K562 (cell line): ENCODE data around the gene ZC3H6. TPM values are rescaled to one million over a fixed set of nuclear protein-coding genes. Genes with fewer than 3 reads are reported as not detected.

Source experiments
- ATAC-seq: fragments of 200-7000 bp; cut with Tn5 transposase; 3 replicates; pipeline ENCODE4 v1.9.1; 2020; ENCODE audit warnings: moderate library complexity
- BruUV-seq: library from RNA; stranded (reverse); fragments of 400-500 nt; replicated peaks from 2 replicates; lab custom pipeline; 2021; lab: Mats Ljungman, UMichigan
- CTCF ChIA-PET: fragments of 300-600 bp; formaldehyde crosslinking; extraction: SDS; loops from one replicate; lab custom pipeline; 2021; ENCODE audit warnings: low intra/inter-chr PET ratio; lab: Yijun Ruan, JAX
- POLR2A ChIA-PET: fragments of 300-600, 350-650 bp; sonication (Branson Sonifier 250); formaldehyde crosslinking; extraction: SDS; loops from one replicate; lab custom pipeline; 2021; ENCODE audit warnings: antibody characterized with exemption, inconsistent platforms; lab: Yijun Ruan, JAX
- DNase-seq, 4 experiments: peaks; one replicate each; pipeline versions ENCODE4 v3.0.0 to v3.0.0-alpha.2; 2011 to 2018; ENCODE audit warnings: low spot score in 3 of 4, mixed read lengths in 3 of 4; ENCODE audit errors: extremely low read depth in 1 of 4
- FAIRE-seq: peaks from 2 replicates; lab custom pipeline; 2011; peaks lifted over from hg19 to GRCh38; lab: Jason Lieb, UNC
- H2AFZ ChIP-seq: 2 replicates; pipeline ENCODE4 v1.6.0; 2011; ENCODE audit warnings: low read depth, low read length, control low read depth, inconsistent platforms
- H3K27ac ChIP-seq: fragments of 200-600 bp; 3 replicates; pipeline ENCODE4 v1.8.0; 2011; ENCODE audit warnings: low read depth, mild to moderate bottlenecking, control low read depth, inconsistent platforms, low read length, moderate library complexity, mixed read lengths; ENCODE audit errors: extremely low read depth
- H3K27me3 ChIP-seq, 2 experiments: fragments of 300-600 bp in 1 of 2; 2 replicates in 1 of 2; 3 replicates in 1 of 2; pipeline versions ENCODE4 v1.6.0 to v1.8.0; 2011; ENCODE audit warnings: inconsistent platforms in 2 of 2, low read length in 2 of 2, mild to moderate bottlenecking in 1 of 2, mixed read lengths in 1 of 2, moderate library complexity in 1 of 2; ENCODE audit not compliant: control insufficient read depth in 2 of 2, insufficient read depth in 2 of 2
- H3K36me3 ChIP-seq: fragments of 300-600 bp; 3 replicates; pipeline ENCODE4 v1.8.0; 2011; ENCODE audit warnings: mild to moderate bottlenecking, low read length, inconsistent platforms; ENCODE audit not compliant: control insufficient read depth, insufficient read depth
- H3K4me1 ChIP-seq, 2 experiments: fragments of 200-600 bp in 1 of 2; replicated peaks in 1 of 2; 2 replicates in 1 of 2; 3 replicates in 1 of 2; pipeline versions ENCODE4 v1.5.1 to v1.8.0; 2011; ENCODE audit warnings: inconsistent platforms in 2 of 2, low read length in 2 of 2, mild to moderate bottlenecking in 1 of 2, mixed read lengths in 1 of 2, moderate library complexity in 1 of 2; ENCODE audit not compliant: control insufficient read depth in 2 of 2, insufficient read depth in 2 of 2
- H3K4me2 ChIP-seq: 2 replicates; pipeline ENCODE4 v1.6.1; 2011; ENCODE audit warnings: low read length, control low read depth, inconsistent platforms, mixed read lengths; ENCODE audit not compliant: insufficient read depth
- H3K4me3 ChIP-seq: fragments of 200-600 bp; sonication (generic), shearing (Covaris generic); 2 replicates; pipeline ENCODE4 v1.5.1; 2016; ENCODE audit warnings: control low read depth, inconsistent platforms
- H3K79me2 ChIP-seq: fragments of 200-600 bp; 3 replicates; pipeline ENCODE4 v1.8.0; 2011; ENCODE audit warnings: low read length, inconsistent platforms; ENCODE audit not compliant: control insufficient read depth, insufficient read depth
- H3K9ac ChIP-seq, 2 experiments: 2 replicates each; pipeline versions ENCODE4 v1.6.0 to v1.6.1; 2011; ENCODE audit warnings: low read depth in 2 of 2, low read length in 2 of 2, control low read depth in 1 of 2, inconsistent platforms in 1 of 2, mild to moderate bottlenecking in 1 of 2, mixed read lengths in 1 of 2; ENCODE audit not compliant: insufficient read depth in 1 of 2
- H3K9me1 ChIP-seq: one replicate; pipeline ENCODE4 v1.6.0; 2011; ENCODE audit warnings: inconsistent platforms, mild to moderate bottlenecking, low read length, moderate library complexity; ENCODE audit not compliant: control insufficient read depth, insufficient read depth
- H3K9me3 ChIP-seq: replicated peaks from 2 replicates; pipeline ENCODE4 v1.5.1; 2011; ENCODE audit warnings: low read depth, low read length, inconsistent platforms; ENCODE audit not compliant: control insufficient read depth, insufficient read depth
- H4K20me1 ChIP-seq: replicated peaks from 2 replicates; pipeline ENCODE4 v1.6.1; 2011; ENCODE audit warnings: low read length, inconsistent platforms, mixed read lengths; ENCODE audit not compliant: control insufficient read depth, insufficient read depth
- HBP1 ChIP-seq: fragments of 450-650 bp; formaldehyde crosslinking; IDR thresholded peaks from 2 replicates; pipeline ENCODE4 v1.4.0; 2022; ENCODE audit warnings: missing genetic modification characterization
- KLF10 ChIP-seq: fragments of 250-450 bp; sonication (Bioruptor Pico); IDR thresholded peaks from 2 replicates; pipeline ENCODE4 v1.6.1; 2021; ENCODE audit warnings: matching md5 sums
- POLR2AphosphoS2 ChIP-seq: IDR thresholded peaks from 2 replicates; pipeline ENCODE4 v1.6.1; 2012; ENCODE audit warnings: low read length, improper control_type of control experiment
- RBM39 ChIP-seq: fragments of 200-400 bp; formaldehyde crosslinking; optimal IDR thresholded peaks from 2 replicates; pipeline ENCODE3; 2018; ENCODE audit warnings: low read depth, low read length
- RFX1 ChIP-seq: fragments of 450-650 bp; IDR thresholded peaks from 2 replicates; pipeline ENCODE4 v1.6.1; 2016; ENCODE audit warnings: mild to moderate bottlenecking, moderate library complexity
- SETDB1 ChIP-seq: IDR thresholded peaks from one replicate; pipeline ENCODE4 v1.6.1; 2012; ENCODE audit warnings: low read length, control low read depth, inconsistent platforms
- SMARCA5 ChIP-seq: fragments of 450-650 bp; IDR thresholded peaks from 2 replicates; pipeline ENCODE4 v1.6.1; 2016
- TBL1XR1 ChIP-seq, 2 experiments: IDR thresholded peaks; 2 replicates each; pipeline ENCODE4 v1.6.1; 2012; ENCODE audit warnings: improper control_type of control experiment in 2 of 2, low read length in 2 of 2, mild to moderate bottlenecking in 1 of 2
- U2AF2 ChIP-seq: fragments of 200-400 bp; formaldehyde crosslinking; optimal IDR thresholded peaks from 2 replicates; pipeline ENCODE3; 2017; ENCODE audit warnings: low read depth, mild to moderate bottlenecking, low read length
- WGBS: fragments of 100-300 bp; shearing (Covaris generic); methylation state at CpG from one replicate; pipeline ENCODE4 v1.1.6; 2016; ENCODE audit warnings: low coverage, mixed read lengths; ENCODE audit not compliant: insufficient coverage; ENCODE audit errors: missing lambda C conversion rate; 5-methylcytosine and 5-hydroxymethylcytosine counted together
- in situ Hi-C: fragments of 300-500 bp; cut with MboI; formaldehyde crosslinking; loops from 4 replicates; pipeline ENCODE4 v1.15.0; 2018; ENCODE audit warnings: inconsistent platforms, mixed read lengths
- intact Hi-C: fragments of 100-400 bp; cut with micrococcal nuclease; formaldehyde crosslinking; loops from 2 replicates; pipeline ENCODE4 v1.14.2; 2022
- polyA plus RNA-seq, 8 experiments: library from polyadenylated mRNA; depleted of rRNA in 4 of 8; stranded (reverse) in 5 of 8; unstranded in 3 of 8; fragments of >200 nt; fragmentation: Nextera tagmentation in 2 of 8; fragmentation: Illumina TruSeq in 1 of 8; extraction: Ambion mirVana in 2 of 8; extraction: Trizol in 1 of 8; gene quantifications; 2 replicates each; pipeline versions ENCODE4 v1.2.1 to v1.2.3, GENCODE V29; 2011 to 2014; ENCODE audit warnings: inconsistent platforms in 1 of 8, missing spikeins in 1 of 8
- total RNA-seq, 7 experiments: library from RNA; depleted of rRNA in 6 of 7; stranded (reverse); fragments of >200 nt in 6 of 7; fragmentation: Illumina TruSeq in 2 of 7; extraction: Trizol in 2 of 7; gene quantifications; 2 replicates each; pipeline versions ENCODE4 v1.2.1 to v1.2.3, GENCODE V29; 2011 to 2021; ENCODE audit warnings: low replicate concordance in 1 of 7

ZC3H6 gene
- total and polyA plus RNA-seq, 9 of the 15 experiments (the other 6 are each of a cell fraction or from before 2014, with no cell fraction given), result 0.45 to 1.9 (median 1.5) TPM

DNA sequence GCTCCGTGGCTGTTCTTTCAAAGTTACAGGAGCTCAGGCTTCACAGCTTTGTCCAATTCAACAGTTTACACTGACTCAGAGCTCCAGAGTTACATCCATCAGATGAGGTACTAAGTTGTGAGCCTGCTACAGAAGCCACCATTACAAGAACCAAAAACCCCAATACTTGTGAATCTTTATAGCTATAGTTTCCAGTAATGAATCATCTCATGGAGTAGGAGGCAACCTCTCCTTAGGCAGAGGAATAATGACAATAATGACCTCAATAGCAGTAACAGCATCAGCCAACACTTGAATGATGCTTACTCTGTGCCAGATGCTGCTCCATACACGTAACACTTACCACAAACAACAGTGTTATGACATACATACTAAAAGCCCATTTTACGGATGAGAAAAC, 24.1 kb upstream of the ZC3H6 start:
- DNase-seq, result no peak
- in situ Hi-C loops (loop anchor here (25.0 kb wide), 1 partner anchor 236 kb away; the partner anchor contains the start of gene TTL), intact Hi-C loops (no loop called here)
- BruUV-seq, result no TSS peak
- no peak for TF ChIP-seq POLR2AphosphoS2
- TF ChIP-seq KLF10 (CRISPR knock-in tag), result no peak
- no peak for TF ChIP-seq TBL1XR1 (IDR thresholded peaks at IDR 0.05; ENCODE audit: low read length in 2 of 2)
- TF ChIP-seq U2AF2, result no peak
- TF ChIP-seq RFX1, result no peak
- TF ChIP-seq SETDB1, result no peak
- no peak for TF ChIP-seq HBP1 (CRISPR knock-in tag)
- TF ChIP-seq SMARCA5, result no peak
- no peak for TF ChIP-seq RBM39
- Histone ChIP-seq H2AFZ (no peak overlapping the region), H3K79me2 (peaks cover 44% of the 10 kb centered on the region), H3K9me3 (no peaks in the 10 kb centered on the region), H3K4me2 (peak overlapping the region; percentile 5; the same call in 1 of the 2 replicates), H3K27me3 (no peaks in the 10 kb centered on the region), H3K9ac (no peak overlapping the region), H3K4me3 (no peak overlapping the region), H3K27ac (no peak overlapping the region), H3K36me3 (peaks cover 48% of the 10 kb centered on the region), H3K4me1 (peaks cover 24 to 31% of the 10 kb centered on the region in 2 experiments), H3K9me1 (no peaks in the 10 kb centered on the region), H4K20me1 (0 out of 2 replicates have a peak, but pooled peaks cover 3% of the 10 kb centered on the region)
- ChIA-PET CTCF (no interaction called here), POLR2A (interaction anchor here (0.5 to 1.3 kb wide), 4 partner anchors 9 to 1572 kb away, joined by 3 to 4 read pairs (median 3); no protein-coding TSS in a partner anchor)
- ATAC-seq, result no peak
- 65% methylated on average over 3 of the region's 3 CpGs for WGBS
- no peak for FAIRE-seq
